Adrenal gland (tissue), 5 donors: ENCODE results near the gene APCDD1L.

ENCODE experiments used
- POLR2A ChIP-seq, 2 donors: fragments of 450-650 bp; IDR thresholded peaks; one replicate each; pipeline ENCODE4 v1.6.1; 2017; ENCODE audit warnings: antibody characterized with exemption in 2 of 2, mild to moderate bottlenecking in 2 of 2, moderate library complexity in 1 of 2
- TF ChIP-seq, protein P1 (sequence below), 6 experiments: fragments of 450-650 bp in 4 of 6; fragments of 200-600 bp in 2 of 6; sonication (generic) in 1 of 6; IDR thresholded peaks; 1 replicate in 5 of 6; 2 replicates in 1 of 6; pipeline versions ENCODE4 v1.5.1 to v1.8.0; 2016 to 2021; ENCODE audit warnings: antibody characterized with exemption in 6 of 6, mild to moderate bottlenecking in 2 of 6, moderate library complexity in 1 of 6
- donor health status: DM: no; HTN: no; CAD: no.

DNA sequence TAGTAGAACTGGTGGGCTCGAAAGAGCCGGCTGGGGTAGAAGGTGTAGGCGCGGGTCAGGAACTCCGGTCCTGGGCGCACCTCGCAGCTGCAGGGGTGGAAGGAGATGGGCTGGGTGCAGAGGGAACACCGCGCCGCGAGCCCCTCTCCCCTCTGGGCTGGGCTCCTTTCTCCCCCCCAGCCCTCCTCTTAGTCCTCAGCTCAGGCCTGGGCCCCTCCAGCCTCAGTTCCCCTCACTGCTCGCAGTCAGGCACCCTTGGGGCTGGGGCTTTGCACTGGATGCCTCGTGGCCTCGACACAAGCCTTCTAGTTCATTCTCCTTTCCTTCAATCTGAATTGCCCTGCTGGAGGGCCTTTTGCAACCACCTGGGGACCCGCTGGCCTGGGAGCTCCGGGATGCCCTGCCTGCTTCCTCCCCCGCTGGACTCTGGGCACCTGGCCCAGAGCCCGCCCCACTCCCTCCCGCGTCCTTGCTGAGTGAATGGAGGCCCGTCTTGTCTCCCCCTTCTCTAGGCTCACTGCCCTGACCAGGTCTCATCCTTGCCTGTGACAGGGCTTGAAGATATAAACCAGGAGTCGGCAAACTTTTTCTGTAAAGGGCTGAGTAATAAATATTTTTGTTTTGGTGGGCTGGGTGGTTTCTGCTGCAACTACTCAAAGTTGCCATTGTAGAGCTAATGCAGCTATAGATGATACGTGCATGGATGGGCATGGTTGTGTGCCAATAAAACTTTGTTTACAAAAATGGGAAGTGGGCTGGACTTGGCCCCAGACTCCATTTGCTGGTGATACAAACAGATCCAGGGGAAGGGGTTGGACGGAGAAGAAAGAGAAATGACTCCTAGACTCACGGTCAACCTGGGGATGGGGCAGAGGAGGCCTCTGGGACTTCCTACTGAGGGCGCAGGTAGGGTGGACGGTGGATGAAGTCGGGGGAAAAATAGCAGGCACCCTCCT lies 47.3 kb downstream of the APCDD1L start:
- TF ChIP-seq, protein P1, sequence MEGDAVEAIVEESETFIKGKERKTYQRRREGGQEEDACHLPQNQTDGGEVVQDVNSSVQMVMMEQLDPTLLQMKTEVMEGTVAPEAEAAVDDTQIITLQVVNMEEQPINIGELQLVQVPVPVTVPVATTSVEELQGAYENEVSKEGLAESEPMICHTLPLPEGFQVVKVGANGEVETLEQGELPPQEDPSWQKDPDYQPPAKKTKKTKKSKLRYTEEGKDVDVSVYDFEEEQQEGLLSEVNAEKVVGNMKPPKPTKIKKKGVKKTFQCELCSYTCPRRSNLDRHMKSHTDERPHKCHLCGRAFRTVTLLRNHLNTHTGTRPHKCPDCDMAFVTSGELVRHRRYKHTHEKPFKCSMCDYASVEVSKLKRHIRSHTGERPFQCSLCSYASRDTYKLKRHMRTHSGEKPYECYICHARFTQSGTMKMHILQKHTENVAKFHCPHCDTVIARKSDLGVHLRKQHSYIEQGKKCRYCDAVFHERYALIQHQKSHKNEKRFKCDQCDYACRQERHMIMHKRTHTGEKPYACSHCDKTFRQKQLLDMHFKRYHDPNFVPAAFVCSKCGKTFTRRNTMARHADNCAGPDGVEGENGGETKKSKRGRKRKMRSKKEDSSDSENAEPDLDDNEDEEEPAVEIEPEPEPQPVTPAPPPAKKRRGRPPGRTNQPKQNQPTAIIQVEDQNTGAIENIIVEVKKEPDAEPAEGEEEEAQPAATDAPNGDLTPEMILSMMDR (IDR thresholded peaks at IDR 0.05) = no peak
- no peak for TF ChIP-seq POLR2A (IDR thresholded peaks at IDR 0.05)
